Tibial nerve (tissue), 4 donors: ENCODE measurements around the gene SNX8.

Experiments used
- EP300 ChIP-seq, 2 donors: sonication (generic); formaldehyde crosslinking; IDR thresholded peaks; one replicate each; pipeline ENCODE4 v1.6.1; 2017; ENCODE audit warnings: antibody characterized with exemption in 2 of 2, mild to moderate bottlenecking in 1 of 2
- POLR2A ChIP-seq, 2 donors: fragments of 450-650 bp; IDR thresholded peaks; one replicate each; pipeline ENCODE4 v1.6.1; 2017; ENCODE audit warnings: antibody characterized with exemption in 2 of 2, mild to moderate bottlenecking in 2 of 2, moderate library complexity in 2 of 2
- TF ChIP-seq, protein P1 (sequence below), 5 experiments: fragments of 200-600 bp in 3 of 5; fragments of 450-650 bp in 2 of 5; sonication (generic) in 3 of 5; IDR thresholded peaks; one replicate each; pipeline ENCODE4 v1.5.1; 2016 to 2019; ENCODE audit warnings: antibody characterized with exemption in 5 of 5, mild to moderate bottlenecking in 3 of 5, moderate library complexity in 2 of 5

DNA sequence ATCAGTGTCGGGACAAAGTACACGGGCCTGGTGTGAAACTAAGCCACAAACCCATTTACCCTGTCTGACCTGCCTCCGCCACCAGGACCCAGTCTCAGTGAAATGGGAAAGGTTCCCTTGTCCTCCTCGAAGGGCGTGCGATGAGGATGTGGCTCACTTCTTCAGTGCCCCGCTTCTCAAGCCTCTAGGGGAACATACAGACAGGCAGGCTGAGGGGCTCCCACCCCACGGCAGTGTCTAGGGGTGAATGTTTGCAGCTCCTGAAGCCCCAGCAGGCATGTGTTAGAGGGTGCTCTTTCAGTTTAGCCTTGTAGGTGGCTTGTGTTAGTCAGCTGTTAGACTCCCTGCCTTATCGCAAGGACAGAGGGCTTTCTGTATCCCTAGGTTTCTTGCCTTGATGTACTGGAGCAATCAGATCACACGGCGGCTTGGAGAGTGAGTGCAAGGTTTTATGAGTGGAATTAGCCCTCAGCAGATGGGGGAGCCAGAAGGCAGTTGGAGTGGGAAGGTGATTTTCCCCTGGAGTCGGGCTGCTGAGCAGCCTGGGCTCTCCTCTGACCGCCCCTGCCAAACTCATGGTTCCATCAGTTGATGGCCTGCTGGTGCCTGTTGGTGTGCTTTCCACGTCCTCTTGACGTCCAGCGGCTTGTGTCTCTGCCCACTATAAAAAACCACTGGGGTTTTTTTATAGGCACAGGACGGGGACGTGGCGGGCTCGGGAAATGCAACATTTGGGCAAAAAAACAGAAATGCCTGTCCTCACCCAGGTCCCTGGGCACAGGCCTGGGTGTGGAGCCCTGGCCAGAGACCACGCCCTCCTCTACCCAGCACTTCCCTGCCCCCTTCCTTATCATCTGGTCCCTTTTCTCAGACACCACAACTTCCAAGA, 71.5 kb downstream of the SNX8 start:
- TF ChIP-seq, protein P1, sequence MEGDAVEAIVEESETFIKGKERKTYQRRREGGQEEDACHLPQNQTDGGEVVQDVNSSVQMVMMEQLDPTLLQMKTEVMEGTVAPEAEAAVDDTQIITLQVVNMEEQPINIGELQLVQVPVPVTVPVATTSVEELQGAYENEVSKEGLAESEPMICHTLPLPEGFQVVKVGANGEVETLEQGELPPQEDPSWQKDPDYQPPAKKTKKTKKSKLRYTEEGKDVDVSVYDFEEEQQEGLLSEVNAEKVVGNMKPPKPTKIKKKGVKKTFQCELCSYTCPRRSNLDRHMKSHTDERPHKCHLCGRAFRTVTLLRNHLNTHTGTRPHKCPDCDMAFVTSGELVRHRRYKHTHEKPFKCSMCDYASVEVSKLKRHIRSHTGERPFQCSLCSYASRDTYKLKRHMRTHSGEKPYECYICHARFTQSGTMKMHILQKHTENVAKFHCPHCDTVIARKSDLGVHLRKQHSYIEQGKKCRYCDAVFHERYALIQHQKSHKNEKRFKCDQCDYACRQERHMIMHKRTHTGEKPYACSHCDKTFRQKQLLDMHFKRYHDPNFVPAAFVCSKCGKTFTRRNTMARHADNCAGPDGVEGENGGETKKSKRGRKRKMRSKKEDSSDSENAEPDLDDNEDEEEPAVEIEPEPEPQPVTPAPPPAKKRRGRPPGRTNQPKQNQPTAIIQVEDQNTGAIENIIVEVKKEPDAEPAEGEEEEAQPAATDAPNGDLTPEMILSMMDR (IDR thresholded peaks at IDR 0.05): peak in 2 of 5 experiments; percentile 7 to 13
- TF ChIP-seq POLR2A (IDR thresholded peaks at IDR 0.05): no peak
- TF ChIP-seq EP300 (IDR thresholded peaks at IDR 0.05): no peak
